ENCODE data around the gene THEM5.

DNA sequence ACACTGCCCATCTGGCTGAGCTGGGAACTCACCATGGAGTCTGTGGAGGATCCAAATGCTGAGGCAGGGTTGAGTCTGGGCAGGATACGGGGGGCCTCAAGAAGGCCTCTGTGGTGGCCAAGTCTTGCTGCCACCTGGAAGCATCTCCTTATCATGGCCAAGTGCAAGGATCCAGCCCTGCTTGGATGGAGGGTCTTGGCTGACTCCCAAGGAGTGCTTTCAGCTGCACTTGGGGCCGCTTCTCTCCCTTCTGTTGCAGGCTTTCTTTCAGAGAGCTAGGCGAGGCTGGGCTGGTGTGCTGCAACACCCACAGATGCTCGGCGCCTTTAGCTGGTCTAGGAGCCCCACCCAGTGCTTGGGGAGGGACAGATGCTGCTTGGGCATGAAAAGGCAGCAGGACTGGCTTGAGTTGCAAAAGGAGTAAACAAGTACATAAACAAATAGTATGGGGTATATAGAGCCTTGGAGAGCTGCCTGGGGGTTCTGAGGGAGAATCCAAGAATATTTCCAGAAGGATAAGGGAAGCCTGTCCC is at the start of gene THEM5:
- TF ChIP-seq, protein P1, sequence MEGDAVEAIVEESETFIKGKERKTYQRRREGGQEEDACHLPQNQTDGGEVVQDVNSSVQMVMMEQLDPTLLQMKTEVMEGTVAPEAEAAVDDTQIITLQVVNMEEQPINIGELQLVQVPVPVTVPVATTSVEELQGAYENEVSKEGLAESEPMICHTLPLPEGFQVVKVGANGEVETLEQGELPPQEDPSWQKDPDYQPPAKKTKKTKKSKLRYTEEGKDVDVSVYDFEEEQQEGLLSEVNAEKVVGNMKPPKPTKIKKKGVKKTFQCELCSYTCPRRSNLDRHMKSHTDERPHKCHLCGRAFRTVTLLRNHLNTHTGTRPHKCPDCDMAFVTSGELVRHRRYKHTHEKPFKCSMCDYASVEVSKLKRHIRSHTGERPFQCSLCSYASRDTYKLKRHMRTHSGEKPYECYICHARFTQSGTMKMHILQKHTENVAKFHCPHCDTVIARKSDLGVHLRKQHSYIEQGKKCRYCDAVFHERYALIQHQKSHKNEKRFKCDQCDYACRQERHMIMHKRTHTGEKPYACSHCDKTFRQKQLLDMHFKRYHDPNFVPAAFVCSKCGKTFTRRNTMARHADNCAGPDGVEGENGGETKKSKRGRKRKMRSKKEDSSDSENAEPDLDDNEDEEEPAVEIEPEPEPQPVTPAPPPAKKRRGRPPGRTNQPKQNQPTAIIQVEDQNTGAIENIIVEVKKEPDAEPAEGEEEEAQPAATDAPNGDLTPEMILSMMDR (IDR thresholded peaks at IDR 0.05) = no peak
- TF ChIP-seq POLR2A (IDR thresholded peaks at IDR 0.05) = no peak
